Gastrocnemius medialis (tissue), 4 donors: ENCODE measurements around the gene HOXA3.

ENCODE experiments used
- CTCF ChIP-seq, 5 experiments: fragments of 450-650 bp in 3 of 5; fragments of 200-600 bp in 2 of 5; sonication (generic) in 2 of 5; IDR thresholded peaks in 4 of 5; conservative IDR thresholded peaks in 1 of 5; 1 replicate in 4 of 5; 2 replicates in 1 of 5; pipeline ENCODE4 v1.5.1; 2016 to 2019; ENCODE audit warnings: antibody characterized with exemption in 5 of 5, mild to moderate bottlenecking in 3 of 5, moderate library complexity in 3 of 5
- POLR2A ChIP-seq, 2 donors: fragments of 450-650 bp; IDR thresholded peaks; one replicate each; pipeline ENCODE4 v1.6.1; 2017; ENCODE audit warnings: antibody characterized with exemption in 2 of 2, mild to moderate bottlenecking in 2 of 2, moderate library complexity in 2 of 2

GRCh38 chr7:27113991-27114769 is 38.2 kb downstream of the HOXA3 start:
- TF ChIP-seq CTCF (IDR thresholded peaks at IDR 0.05 in 4 of 5, conservative IDR thresholded peaks at IDR 0.05 in 1 of 5), result no peak
- TF ChIP-seq POLR2A (IDR thresholded peaks at IDR 0.05), result peak in 1 of 2 donors; percentile 7
